SK-N-SH (cell line): ENCODE data around the gene PNRC2. TPM values are rescaled to one million over a fixed set of nuclear protein-coding genes. Genes with fewer than 3 reads are reported as not detected.

Source experiments
- CTCF ChIA-PET: fragments of 300-600, 350-600 bp; formaldehyde crosslinking; extraction: SDS; loops from one replicate; lab custom pipeline; 2021; lab: Yijun Ruan, JAX
- POLR2A ChIA-PET: fragments of 350-600 bp; sonication (Branson Sonifier 250); formaldehyde crosslinking; extraction: SDS; loops from one replicate; lab custom pipeline; 2020; ENCODE audit warnings: antibody characterized with exemption, inconsistent platforms; lab: Yijun Ruan, JAX
- DNase-seq: peaks from one replicate; pipeline ENCODE4 v3.0.0; 2012
- H2AFZ ChIP-seq: fragments of 200-600 bp; sonication (generic); 2 replicates; pipeline ENCODE4 v1.8.1; 2016; ENCODE audit warnings: antibody characterized with exemption, mild to moderate bottlenecking, low read depth
- H3F3A ChIP-seq: fragments of 200-600 bp; sonication (generic); replicated peaks from 2 replicates; pipeline ENCODE3; 2016; ENCODE audit warnings: antibody characterized with exemption, mild to moderate bottlenecking; ENCODE audit not compliant: insufficient read depth
- H3K27ac ChIP-seq, 2 experiments: fragments of 200-500 bp in 1 of 2; fragments of 200-600 bp in 1 of 2; sonication (Bioruptor generic) in 1 of 2; sonication (generic), shearing (Covaris generic) in 1 of 2; 2 replicates each; pipeline versions ENCODE4 v1.5.1 to v1.6.1; 2014 to 2016; ENCODE audit warnings: low read depth in 2 of 2, inconsistent platforms in 1 of 2, low read length in 1 of 2, mild to moderate bottlenecking in 1 of 2, mixed read lengths in 1 of 2
- H3K27me3 ChIP-seq: fragments of 200-600 bp; sonication (generic), shearing (Covaris generic); 2 replicates; pipeline ENCODE4 v1.6.1; 2016; ENCODE audit warnings: mixed run types; ENCODE audit not compliant: insufficient read depth
- H3K36me3 ChIP-seq, 2 experiments: fragments of 200-500 bp in 1 of 2; fragments of 200-600 bp in 1 of 2; sonication (Bioruptor generic) in 1 of 2; sonication (generic) in 1 of 2; replicated peaks in 1 of 2; 2 replicates each; pipeline versions ENCODE3 to v1.5.1; 2014 to 2016; ENCODE audit warnings: low read length in 1 of 2, mild to moderate bottlenecking in 1 of 2; ENCODE audit not compliant: insufficient read depth in 2 of 2, control insufficient read depth in 1 of 2
- H3K4me1 ChIP-seq, 2 experiments: fragments of 200-500 bp in 1 of 2; fragments of 200-600 bp in 1 of 2; sonication (Bioruptor generic) in 1 of 2; sonication (generic), shearing (Covaris generic) in 1 of 2; 2 replicates each; pipeline versions ENCODE4 v1.5.1 to v1.6.1; 2014 to 2016; ENCODE audit warnings: low read depth in 1 of 2, low read length in 1 of 2, mixed run types in 1 of 2; ENCODE audit not compliant: insufficient read depth in 2 of 2, control insufficient read depth in 1 of 2
- H3K4me2 ChIP-seq: fragments of 200-600 bp; sonication (generic), shearing (Covaris generic); 2 replicates; pipeline ENCODE4 v1.6.1; 2017; ENCODE audit warnings: mixed run types
- H3K4me3 ChIP-seq, 2 experiments: fragments of 200-500 bp in 1 of 2; fragments of 200-600 bp in 1 of 2; sonication (Bioruptor generic) in 1 of 2; sonication (generic), shearing (Covaris generic) in 1 of 2; 2 replicates each; pipeline versions ENCODE4 v1.5.1 to v1.8.1; 2014 to 2016; ENCODE audit warnings: low read depth in 2 of 2, inconsistent platforms in 1 of 2, low read length in 1 of 2, mild to moderate bottlenecking in 1 of 2, mixed read lengths in 1 of 2, moderate library complexity in 1 of 2
- H3K79me2 ChIP-seq: fragments of 200-600 bp; sonication (generic); 2 replicates; pipeline ENCODE4 v1.8.1; 2017; ENCODE audit warnings: mild to moderate bottlenecking; ENCODE audit not compliant: insufficient read depth
- H3K9ac ChIP-seq: fragments of 200-600 bp; sonication (generic); 2 replicates; pipeline ENCODE4 v1.6.1; 2017; ENCODE audit warnings: mixed run types
- H3K9me2 ChIP-seq: fragments of 200-600 bp; sonication (generic); 2 replicates; pipeline ENCODE4 v1.6.1; 2017; ENCODE audit warnings: mixed run types
- H3K9me3 ChIP-seq: fragments of 200-600 bp; sonication (generic); 2 replicates; pipeline ENCODE4 v1.6.1; 2017; ENCODE audit warnings: mixed run types, mild to moderate bottlenecking, moderate library complexity
- H4K20me1 ChIP-seq: fragments of 200-600 bp; sonication (generic); 2 replicates; pipeline ENCODE4 v1.6.1; 2017; ENCODE audit warnings: mild to moderate bottlenecking, mixed run types; ENCODE audit not compliant: insufficient read depth
- CHD2 ChIP-seq: fragments of 150-350 bp; IDR thresholded peaks from 2 replicates; pipeline ENCODE4 v1.6.1; 2018; ENCODE audit warnings: low read length; ENCODE audit not compliant: partially characterized antibody
- CTCF ChIP-seq: fragments of 200-600 bp; sonication (generic); IDR thresholded peaks from 2 replicates; pipeline ENCODE4 v1.6.1; 2017; ENCODE audit warnings: antibody characterized with exemption, mild to moderate bottlenecking, moderate library complexity
- ELF1 ChIP-seq: IDR thresholded peaks from 2 replicates; pipeline ENCODE4 v1.4.0; 2012
- EZH2phosphoT487 ChIP-seq: fragments of 200-600 bp; sonication (generic); IDR thresholded peaks from 2 replicates; pipeline ENCODE4 v1.6.1; 2017; ENCODE audit warnings: low read depth, mixed run types, mild to moderate bottlenecking, antibody characterized with exemption, moderate library complexity, borderline replicate concordance
- FOXJ3 ChIP-seq: sonication (generic); formaldehyde crosslinking; IDR thresholded peaks from 2 replicates; pipeline ENCODE4 v1.5.1; 2020; ENCODE audit warnings: mild to moderate bottlenecking, missing genetic modification reagents
- GABPA ChIP-seq: IDR thresholded peaks from 2 replicates; pipeline ENCODE4 v1.4.0; 2012; ENCODE audit warnings: low read depth, mild to moderate bottlenecking
- GATA2 ChIP-seq: sonication (generic); formaldehyde crosslinking; IDR thresholded peaks from 2 replicates; pipeline ENCODE4 v1.5.0; 2020; ENCODE audit warnings: mild to moderate bottlenecking, missing genetic modification reagents
- IRF3 ChIP-seq: fragments of 150-350 bp; IDR thresholded peaks from 2 replicates; pipeline ENCODE4 v1.6.1; 2016; ENCODE audit warnings: mild to moderate bottlenecking, low read depth, low read length
- MAX ChIP-seq: IDR thresholded peaks from 2 replicates; pipeline ENCODE4 v1.4.0; 2012; ENCODE audit warnings: low read depth
- NRF1 ChIP-seq: IDR thresholded peaks from 2 replicates; pipeline ENCODE4 v1.6.1; 2012; ENCODE audit warnings: low read depth, mild to moderate bottlenecking, low read length
- PBX3 ChIP-seq: IDR thresholded peaks from 2 replicates; pipeline ENCODE4; 2012
- POLR2AphosphoS5 ChIP-seq: IDR thresholded peaks from 2 replicates; pipeline ENCODE4 v1.6.1; 2012; ENCODE audit warnings: low read depth, low read length
- RAD21 ChIP-seq: IDR thresholded peaks from 2 replicates; pipeline ENCODE4 v1.6.1; 2012; ENCODE audit warnings: mild to moderate bottlenecking, low read length
- REST ChIP-seq: IDR thresholded peaks from 2 replicates; pipeline ENCODE4 v1.6.1; 2012; ENCODE audit warnings: mild to moderate bottlenecking, low read depth, low read length, moderate library complexity
- RFX5 ChIP-seq: IDR thresholded peaks from 2 replicates; pipeline ENCODE4 v1.6.1; 2012; ENCODE audit warnings: mild to moderate bottlenecking, improper control_type of control experiment, low read length
- SMC3 ChIP-seq: IDR thresholded peaks from 2 replicates; pipeline ENCODE4 v1.6.1; 2012; ENCODE audit warnings: low read depth, low read length, improper control_type of control experiment
- TAF1 ChIP-seq: IDR thresholded peaks from 2 replicates; pipeline ENCODE4 v1.6.1; 2012; ENCODE audit warnings: low read depth, mild to moderate bottlenecking, low read length, moderate library complexity, borderline replicate concordance
- TEAD4 ChIP-seq: IDR thresholded peaks from 2 replicates; pipeline ENCODE4 v1.4.0; 2012; ENCODE audit warnings: mild to moderate bottlenecking, borderline replicate concordance; ENCODE audit not compliant: insufficient read depth
- USF1 ChIP-seq: IDR thresholded peaks from 2 replicates; pipeline ENCODE4 v1.4.0; 2012; ENCODE audit warnings: low read depth, borderline replicate concordance
- WGBS: methylation state at CpG from one replicate; pipeline ENCODE4 v1.1.6; 2017; ENCODE audit warnings: low lambda C conversion rate; 5-methylcytosine and 5-hydroxymethylcytosine counted together
- polyA plus RNA-seq, 3 experiments: library from polyadenylated mRNA; depleted of rRNA; stranded (reverse); fragments of >200 nt; gene quantifications; 2 replicates each; pipeline ENCODE4 v1.2.3, GENCODE V29; 2012

The PNRC2 gene
- polyA plus RNA-seq, 1 of the 3 experiments (the other 2 are of a cell fraction): 43.8 TPM

- H3K4me2 ChIP-seq: no peak overlapping the region
- no peaks in the 10 kb centered on the region for H3K27me3 ChIP-seq
- H3K9ac ChIP-seq: no peak overlapping the region
- no peak overlapping the region for H2AFZ ChIP-seq
- no peak for DNase-seq
- TF ChIP-seq REST (no peak), USF1 (no peak), NRF1 (no peak), POLR2AphosphoS5 (no peak), RFX5 (no peak), GABPA (no peak)
- POLR2A ChIA-PET: no interaction called here
- peaks cover 10% of the 10 kb centered on the region for H3F3A ChIP-seq
- H3K4me3 ChIP-seq: no peak overlapping the region
- CTCF ChIA-PET: no interaction called here
- H3K36me3 ChIP-seq: no peaks in the 10 kb centered on the region
- no peaks in the 10 kb centered on the region for H3K9me2 ChIP-seq
- 0 out of 2 replicates have a peak, but pooled peaks cover 6% of the 10 kb centered on the region for H3K9me3 ChIP-seq
- no peaks in the 10 kb centered on the region for H3K79me2 ChIP-seq
- no peak overlapping the region for H3K27ac ChIP-seq
- 87% methylated on average over 3 of the region's 3 CpGs for WGBS
- H4K20me1 ChIP-seq: no peaks in the 10 kb centered on the region
- H3K4me1 ChIP-seq: peaks cover 0 to 12% of the 10 kb centered on the region in 2 experiments; a peak in 1 of 4 replicates
Measured at GRCh38 chr1:24005163-24005562, 45.5 kb downstream of the PNRC2 start.

GRCh38 chr1:24007079-24007478 is 47.5 kb downstream of the PNRC2 start:
- ChIA-PET POLR2A (no interaction called here), CTCF (no interaction called here)
- no peaks in the 10 kb centered on the region for H4K20me1 ChIP-seq
- H3K27me3 ChIP-seq: no peaks in the 10 kb centered on the region
- no peaks in the 10 kb centered on the region for H3K36me3 ChIP-seq
- H3K4me2 ChIP-seq: no peak overlapping the region
- DNase-seq: no peak
- H3F3A ChIP-seq: peaks cover 10% of the 10 kb centered on the region
- H3K79me2 ChIP-seq: no peaks in the 10 kb centered on the region
- H3K9me3 ChIP-seq: 0 out of 2 replicates have a peak, but pooled peaks cover 6% of the 10 kb centered on the region
- no peak overlapping the region for H2AFZ ChIP-seq
- no peak overlapping the region for H3K27ac ChIP-seq
- no peak overlapping the region for H3K4me3 ChIP-seq
- no peaks in the 10 kb centered on the region for H3K9me2 ChIP-seq
- H3K9ac ChIP-seq: no peak overlapping the region
- peaks cover 0 to 12% of the 10 kb centered on the region in 2 experiments; a peak in 1 of 4 replicates for H3K4me1 ChIP-seq
- TF ChIP-seq CTCF (no peak), MAX (no peak), RAD21 (no peak), CHD2 (no peak), TAF1 (no peak), FOXJ3 (CRISPR knock-in tag) (no peak), GATA2 (no peak), PBX3 (no peak), IRF3 (no peak), ELF1 (no peak), TEAD4 (no peak), EZH2phosphoT487 (no peak), USF1 (no peak), SMC3 (no peak)
